ENCODE data around the gene PREX1. TPM values are rescaled to one million over a fixed set of nuclear protein-coding genes. Genes with fewer than 3 reads are reported as not detected.

Gene PREX1
- polyA plus RNA-seq, 1 of the 3 experiments (the other 2 are of a cell fraction) = 5.3 TPM

DNA sequence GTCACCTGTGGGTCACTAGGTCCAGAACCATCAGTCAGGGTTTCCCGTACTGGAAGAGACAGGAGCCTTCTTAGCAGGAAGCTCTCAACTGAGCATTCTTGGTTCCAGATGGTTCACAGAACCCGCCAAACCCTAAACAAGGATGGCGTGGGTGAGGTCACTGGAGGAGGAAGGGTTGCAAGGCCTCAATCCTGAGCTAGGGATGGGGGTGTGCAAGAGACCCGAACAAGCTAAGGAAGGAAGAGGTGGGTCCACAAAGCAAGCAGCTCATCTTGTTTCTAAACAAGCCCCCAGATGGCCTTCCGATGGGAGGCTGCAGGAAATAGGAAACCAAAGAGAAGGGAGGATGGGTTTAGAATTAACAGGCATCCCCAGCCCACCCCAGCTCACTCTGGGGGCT is 92.7 kb downstream of the PREX1 start:
- Histone ChIP-seq H3K9me2 (no peaks in the 10 kb centered on the region), H3K4me1 (ENCODE audit: control insufficient read depth in 1 of 2, insufficient read depth in 2 of 2, low read depth in 1 of 2, low read length in 1 of 2) (peaks cover 0 to 16% of the 10 kb centered on the region in 2 experiments; a peak in 1 of 4 replicates), H3K4me2 (no peak overlapping the region), H3F3A (replicated peaks; ENCODE audit: insufficient read depth) (no peaks in the 10 kb centered on the region), H3K27ac (ENCODE audit: low read depth in 2 of 2, low read length in 1 of 2) (no peak overlapping the region), H2AFZ (ENCODE audit: low read depth) (no peak overlapping the region), H4K20me1 (ENCODE audit: insufficient read depth) (no peaks in the 10 kb centered on the region), H3K9ac (no peak overlapping the region), H3K36me3 (replicated peaks in 1 of 2; ENCODE audit: control insufficient read depth in 1 of 2, insufficient read depth in 2 of 2, low read length in 1 of 2) (no peaks in the 10 kb centered on the region), H3K27me3 (ENCODE audit: insufficient read depth) (no peaks in the 10 kb centered on the region), H3K9me3 (no peaks in the 10 kb centered on the region), H3K4me3 (ENCODE audit: low read depth in 2 of 2, low read length in 1 of 2) (no peak overlapping the region), H3K79me2 (ENCODE audit: insufficient read depth) (no peaks in the 10 kb centered on the region)
- WGBS (ENCODE audit: low lambda C conversion rate) = 91% methylated on average over 4 of the region's 5 CpGs
- no peak for TF ChIP-seq GATA2 (CRISPR knock-in tag; IDR thresholded peaks at IDR 0.05)
- TF ChIP-seq GABPA (IDR thresholded peaks at IDR 0.05; ENCODE audit: low read depth) = no peak
- ChIA-PET POLR2A (no interaction called here), CTCF (interaction anchor here (0.9 to 1.2 kb wide), 2 partner anchors 78 to 1766 kb away, joined by 3 to 4 read pairs; no protein-coding TSS in a partner anchor)
- DNase-seq = no peak

DNA sequence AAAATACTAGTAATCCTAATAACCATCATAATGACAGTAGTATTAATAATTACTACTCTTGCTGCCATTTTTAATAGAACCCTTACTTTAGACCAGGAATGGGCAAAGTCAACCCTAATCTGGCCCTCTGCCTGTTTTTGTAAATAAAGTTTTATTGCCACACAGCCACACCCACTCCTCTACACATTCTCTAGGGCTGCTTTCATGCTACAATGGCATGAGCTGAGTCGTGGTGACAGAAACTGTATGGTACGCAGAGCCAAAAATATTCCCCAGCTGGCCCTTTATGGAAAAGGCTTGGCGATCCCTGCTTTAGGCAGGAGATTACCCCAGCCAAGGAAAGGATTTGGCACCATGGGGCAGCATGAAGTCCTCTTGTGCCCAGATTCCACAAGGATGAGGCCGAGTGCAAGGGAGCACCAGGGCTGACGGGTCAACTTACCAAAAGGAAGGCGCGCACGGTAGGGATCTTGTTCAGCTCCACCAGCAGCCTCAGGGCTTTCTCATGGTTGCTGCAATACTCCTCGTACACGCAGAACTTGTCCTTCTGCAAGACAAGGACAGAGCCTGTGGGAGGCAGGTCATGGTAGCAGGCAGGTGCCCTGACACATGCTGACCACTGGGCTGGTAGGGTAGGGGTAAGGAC is 93.6 kb downstream of the PREX1 start:
- Histone ChIP-seq H3K27me3 (ENCODE audit: insufficient read depth) (no peaks in the 10 kb centered on the region), H3K4me1 (ENCODE audit: control insufficient read depth in 1 of 2, insufficient read depth in 2 of 2, low read depth in 1 of 2, low read length in 1 of 2) (peaks cover 0 to 13% of the 10 kb centered on the region in 2 experiments; a peak in 1 of 4 replicates), H3K36me3 (replicated peaks in 1 of 2; ENCODE audit: control insufficient read depth in 1 of 2, insufficient read depth in 2 of 2, low read length in 1 of 2) (no peaks in the 10 kb centered on the region), H2AFZ (ENCODE audit: low read depth) (no peak overlapping the region), H3K9ac (no peak overlapping the region), H3F3A (replicated peaks; ENCODE audit: insufficient read depth) (no peaks in the 10 kb centered on the region), H3K4me2 (no peak overlapping the region), H3K27ac (ENCODE audit: low read depth in 2 of 2, low read length in 1 of 2) (no peak overlapping the region), H3K4me3 (ENCODE audit: low read depth in 2 of 2, low read length in 1 of 2) (no peak overlapping the region), H3K9me2 (no peaks in the 10 kb centered on the region), H3K9me3 (no peaks in the 10 kb centered on the region), H4K20me1 (ENCODE audit: insufficient read depth) (no peaks in the 10 kb centered on the region), H3K79me2 (ENCODE audit: insufficient read depth) (no peaks in the 10 kb centered on the region)
- WGBS (ENCODE audit: low lambda C conversion rate) = 94% methylated on average over 10 of the region's 10 CpGs
- ChIA-PET CTCF (interaction anchor here (1.2 kb wide), 1 partner anchor 77 kb away, joined by 4 read pairs; no protein-coding TSS in a partner anchor), POLR2A (no interaction called here)
- DNase-seq = no peak
- TF ChIP-seq, protein P1, sequence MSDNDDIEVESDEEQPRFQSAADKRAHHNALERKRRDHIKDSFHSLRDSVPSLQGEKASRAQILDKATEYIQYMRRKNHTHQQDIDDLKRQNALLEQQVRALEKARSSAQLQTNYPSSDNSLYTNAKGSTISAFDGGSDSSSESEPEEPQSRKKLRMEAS (IDR thresholded peaks at IDR 0.05; ENCODE audit: low read depth) = no peak
- TF ChIP-seq, protein P2, sequence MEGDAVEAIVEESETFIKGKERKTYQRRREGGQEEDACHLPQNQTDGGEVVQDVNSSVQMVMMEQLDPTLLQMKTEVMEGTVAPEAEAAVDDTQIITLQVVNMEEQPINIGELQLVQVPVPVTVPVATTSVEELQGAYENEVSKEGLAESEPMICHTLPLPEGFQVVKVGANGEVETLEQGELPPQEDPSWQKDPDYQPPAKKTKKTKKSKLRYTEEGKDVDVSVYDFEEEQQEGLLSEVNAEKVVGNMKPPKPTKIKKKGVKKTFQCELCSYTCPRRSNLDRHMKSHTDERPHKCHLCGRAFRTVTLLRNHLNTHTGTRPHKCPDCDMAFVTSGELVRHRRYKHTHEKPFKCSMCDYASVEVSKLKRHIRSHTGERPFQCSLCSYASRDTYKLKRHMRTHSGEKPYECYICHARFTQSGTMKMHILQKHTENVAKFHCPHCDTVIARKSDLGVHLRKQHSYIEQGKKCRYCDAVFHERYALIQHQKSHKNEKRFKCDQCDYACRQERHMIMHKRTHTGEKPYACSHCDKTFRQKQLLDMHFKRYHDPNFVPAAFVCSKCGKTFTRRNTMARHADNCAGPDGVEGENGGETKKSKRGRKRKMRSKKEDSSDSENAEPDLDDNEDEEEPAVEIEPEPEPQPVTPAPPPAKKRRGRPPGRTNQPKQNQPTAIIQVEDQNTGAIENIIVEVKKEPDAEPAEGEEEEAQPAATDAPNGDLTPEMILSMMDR (IDR thresholded peaks at IDR 0.05) = no peak
- TF ChIP-seq, protein P3, sequence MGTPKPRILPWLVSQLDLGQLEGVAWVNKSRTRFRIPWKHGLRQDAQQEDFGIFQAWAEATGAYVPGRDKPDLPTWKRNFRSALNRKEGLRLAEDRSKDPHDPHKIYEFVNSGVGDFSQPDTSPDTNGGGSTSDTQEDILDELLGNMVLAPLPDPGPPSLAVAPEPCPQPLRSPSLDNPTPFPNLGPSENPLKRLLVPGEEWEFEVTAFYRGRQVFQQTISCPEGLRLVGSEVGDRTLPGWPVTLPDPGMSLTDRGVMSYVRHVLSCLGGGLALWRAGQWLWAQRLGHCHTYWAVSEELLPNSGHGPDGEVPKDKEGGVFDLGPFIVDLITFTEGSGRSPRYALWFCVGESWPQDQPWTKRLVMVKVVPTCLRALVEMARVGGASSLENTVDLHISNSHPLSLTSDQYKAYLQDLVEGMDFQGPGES (IDR thresholded peaks at IDR 0.05; ENCODE audit: low read depth, low read length) = no peak
- no peak for TF ChIP-seq FOSL2 (IDR thresholded peaks at IDR 0.05; ENCODE audit: borderline replicate concordance, low read depth)
- no peak for TF ChIP-seq FOXJ3 (CRISPR knock-in tag; IDR thresholded peaks at IDR 0.05)
- no peak for TF ChIP-seq MXI1 (IDR thresholded peaks at IDR 0.05; ENCODE audit: low read depth, low read length)
- TF ChIP-seq JUND (IDR thresholded peaks at IDR 0.05) = no peak
- TF ChIP-seq YY1 (IDR thresholded peaks at IDR 0.05; ENCODE audit: low read depth) = no peak
- TF ChIP-seq, protein P4, sequence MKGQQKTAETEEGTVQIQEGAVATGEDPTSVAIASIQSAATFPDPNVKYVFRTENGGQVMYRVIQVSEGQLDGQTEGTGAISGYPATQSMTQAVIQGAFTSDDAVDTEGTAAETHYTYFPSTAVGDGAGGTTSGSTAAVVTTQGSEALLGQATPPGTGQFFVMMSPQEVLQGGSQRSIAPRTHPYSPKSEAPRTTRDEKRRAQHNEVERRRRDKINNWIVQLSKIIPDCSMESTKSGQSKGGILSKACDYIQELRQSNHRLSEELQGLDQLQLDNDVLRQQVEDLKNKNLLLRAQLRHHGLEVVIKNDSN (IDR thresholded peaks at IDR 0.05; ENCODE audit: borderline replicate concordance, low read depth) = no peak
- no peak for TF ChIP-seq TEAD4 (IDR thresholded peaks at IDR 0.05; ENCODE audit: borderline replicate concordance, insufficient read depth)
- no peak for TF ChIP-seq ELF1 (IDR thresholded peaks at IDR 0.05)
- TF ChIP-seq, protein P5, sequence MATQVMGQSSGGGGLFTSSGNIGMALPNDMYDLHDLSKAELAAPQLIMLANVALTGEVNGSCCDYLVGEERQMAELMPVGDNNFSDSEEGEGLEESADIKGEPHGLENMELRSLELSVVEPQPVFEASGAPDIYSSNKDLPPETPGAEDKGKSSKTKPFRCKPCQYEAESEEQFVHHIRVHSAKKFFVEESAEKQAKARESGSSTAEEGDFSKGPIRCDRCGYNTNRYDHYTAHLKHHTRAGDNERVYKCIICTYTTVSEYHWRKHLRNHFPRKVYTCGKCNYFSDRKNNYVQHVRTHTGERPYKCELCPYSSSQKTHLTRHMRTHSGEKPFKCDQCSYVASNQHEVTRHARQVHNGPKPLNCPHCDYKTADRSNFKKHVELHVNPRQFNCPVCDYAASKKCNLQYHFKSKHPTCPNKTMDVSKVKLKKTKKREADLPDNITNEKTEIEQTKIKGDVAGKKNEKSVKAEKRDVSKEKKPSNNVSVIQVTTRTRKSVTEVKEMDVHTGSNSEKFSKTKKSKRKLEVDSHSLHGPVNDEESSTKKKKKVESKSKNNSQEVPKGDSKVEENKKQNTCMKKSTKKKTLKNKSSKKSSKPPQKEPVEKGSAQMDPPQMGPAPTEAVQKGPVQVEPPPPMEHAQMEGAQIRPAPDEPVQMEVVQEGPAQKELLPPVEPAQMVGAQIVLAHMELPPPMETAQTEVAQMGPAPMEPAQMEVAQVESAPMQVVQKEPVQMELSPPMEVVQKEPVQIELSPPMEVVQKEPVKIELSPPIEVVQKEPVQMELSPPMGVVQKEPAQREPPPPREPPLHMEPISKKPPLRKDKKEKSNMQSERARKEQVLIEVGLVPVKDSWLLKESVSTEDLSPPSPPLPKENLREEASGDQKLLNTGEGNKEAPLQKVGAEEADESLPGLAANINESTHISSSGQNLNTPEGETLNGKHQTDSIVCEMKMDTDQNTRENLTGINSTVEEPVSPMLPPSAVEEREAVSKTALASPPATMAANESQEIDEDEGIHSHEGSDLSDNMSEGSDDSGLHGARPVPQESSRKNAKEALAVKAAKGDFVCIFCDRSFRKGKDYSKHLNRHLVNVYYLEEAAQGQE (IDR thresholded peaks at IDR 0.05; ENCODE audit: low read depth, low read length) = no peak
- no peak for TF ChIP-seq FOXM1 (IDR thresholded peaks at IDR 0.05; ENCODE audit: low read depth)
- no peak for TF ChIP-seq NRF1 (IDR thresholded peaks at IDR 0.05; ENCODE audit: low read depth, low read length)
- no peak for TF ChIP-seq SIN3A (IDR thresholded peaks at IDR 0.05; ENCODE audit: borderline replicate concordance, low read depth, low read length)
- no peak for TF ChIP-seq TCF12 (IDR thresholded peaks at IDR 0.05)
- no peak for TF ChIP-seq EP300 (IDR thresholded peaks at IDR 0.05; ENCODE audit: borderline replicate concordance in 1 of 2, low read depth in 1 of 2, low read length in 1 of 2)
- TF ChIP-seq MEF2A (IDR thresholded peaks at IDR 0.05; ENCODE audit: borderline replicate concordance, low read depth) = no peak
- no peak for TF ChIP-seq EZH2phosphoT487 (IDR thresholded peaks at IDR 0.05; ENCODE audit: borderline replicate concordance, low read depth)
